GM04503 (cell line): Measurements from ENCODE around the gene ADAM10.
"Not testable (repeated sequence)": the region's sequence is repeated elsewhere in the genome, so short reads cannot be mapped to it uniquely, and the experiment has no call there.

Source experiments
- DNase-seq: peaks from one replicate; pipeline ENCODE4 v3.0.0-alpha.2; 2012; ENCODE audit warnings: low read depth

ADAM10 gene

GRCh38 chr15:58671186-58671585 lies 78.3 kb downstream of the ADAM10 start:
- no peak for DNase-seq

GRCh38 chr15:58669108-58669507 lies 80.4 kb downstream of the ADAM10 start:
- DNase-seq: no peak

DNA sequence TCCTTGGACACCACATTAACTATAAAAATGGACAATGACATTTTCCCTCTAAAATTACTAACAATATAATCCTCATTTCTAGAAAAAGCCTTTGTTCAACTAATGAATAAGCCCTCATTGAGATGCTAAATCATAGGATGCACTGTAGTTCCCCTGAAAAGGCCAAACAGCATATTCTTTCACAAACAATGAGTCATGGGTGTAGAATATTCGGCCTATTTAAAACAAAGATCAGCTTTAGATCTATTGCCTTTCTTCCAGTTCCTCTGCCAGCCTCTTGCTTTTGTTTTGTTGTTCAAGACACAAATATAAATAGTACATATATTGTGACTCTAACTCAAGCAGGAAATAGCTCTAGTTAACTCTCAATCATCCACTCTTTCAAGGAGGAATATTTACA lies 82.5 kb downstream of the ADAM10 start:
- DNase-seq: peak; percentile 7

DNA sequence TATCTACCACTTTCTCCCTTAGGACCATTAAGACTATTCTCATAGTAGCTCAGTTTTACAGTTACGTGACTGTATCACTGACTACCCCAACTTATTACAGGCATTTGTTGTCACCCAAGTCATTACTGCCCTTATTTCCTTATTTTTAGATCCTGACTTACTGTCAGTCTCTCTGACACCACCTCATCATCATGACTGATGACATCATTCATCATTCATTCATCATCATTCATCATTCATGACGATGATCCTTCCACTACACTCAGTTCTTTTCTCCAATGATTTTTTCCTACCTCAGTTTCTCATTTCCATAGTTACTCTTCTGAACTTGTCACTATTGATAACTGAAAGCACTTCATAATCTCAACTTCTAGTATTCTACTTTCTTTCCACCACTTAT lies 83.8 kb downstream of the ADAM10 start:
- DNase-seq: no peak

DNA sequence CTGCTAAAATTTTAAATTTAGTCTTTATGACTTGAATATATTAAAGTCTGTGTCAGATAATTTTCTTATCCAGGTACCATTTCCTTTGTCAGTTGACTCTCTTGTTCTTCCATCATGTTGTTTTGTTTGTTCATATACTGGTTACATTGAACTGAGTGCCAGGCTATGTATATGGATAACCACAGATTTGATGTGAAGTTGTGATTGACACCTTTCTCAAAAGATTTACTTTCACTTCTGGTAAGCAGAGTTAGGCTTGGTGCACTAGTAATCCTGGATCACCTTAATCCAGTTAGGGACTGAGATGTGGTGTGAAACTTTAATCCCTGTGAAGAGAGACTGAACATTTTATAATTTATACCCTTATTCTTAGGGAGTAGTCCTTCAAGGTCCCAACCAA lies 99.4 kb downstream of the ADAM10 start:
- no peak for DNase-seq

DNA sequence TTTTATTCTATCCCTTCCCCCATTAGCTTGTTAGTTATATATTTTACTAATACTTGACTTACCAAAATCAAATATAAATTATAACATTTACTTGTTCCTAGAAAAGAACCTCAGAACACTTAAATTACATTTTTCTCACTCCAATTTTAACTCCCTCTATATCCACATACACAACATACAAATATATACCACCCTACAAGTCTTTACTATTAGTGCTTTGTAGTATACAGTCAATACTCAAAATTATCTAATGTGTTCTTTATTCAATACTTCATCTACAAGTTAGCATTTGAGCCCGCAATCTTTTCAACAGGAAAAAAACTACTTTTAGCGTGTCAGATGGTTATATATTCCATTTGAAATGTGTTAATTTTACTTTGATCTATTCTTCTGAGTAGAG lies 100.3 kb downstream of the ADAM10 start:
- DNase-seq: no peak

- DNase-seq: no peak
Measured at GRCh38 chr15:58643996-58644395, 105.5 kb downstream of the ADAM10 start.

GRCh38 chr15:58641660-58642059 lies 107.8 kb downstream of the ADAM10 start:
- no peak for DNase-seq

DNA sequence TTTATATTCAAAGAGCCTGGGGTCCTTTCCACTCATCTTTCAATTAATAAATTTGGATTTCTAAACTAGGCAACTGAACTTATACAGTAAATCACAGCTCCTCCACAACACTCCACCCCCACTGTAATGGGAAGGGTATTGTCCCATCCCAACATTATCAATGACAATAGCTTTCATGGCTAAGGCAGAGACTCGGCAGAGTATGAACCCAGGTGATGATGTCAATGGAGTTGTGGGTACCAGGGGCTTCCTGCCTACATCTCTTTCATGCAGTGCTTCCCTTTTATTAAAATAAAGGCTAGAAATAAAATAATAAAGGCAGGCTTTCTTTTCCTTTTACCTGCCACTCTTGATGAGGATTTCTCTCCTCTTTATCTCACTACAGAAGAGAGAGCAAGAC lies 109.5 kb downstream of the ADAM10 start:
- DNase-seq: no peak

GRCh38 chr15:58639002-58639756 lies 110.3 kb downstream of the ADAM10 start:
- DNase-seq: no peak

DNA sequence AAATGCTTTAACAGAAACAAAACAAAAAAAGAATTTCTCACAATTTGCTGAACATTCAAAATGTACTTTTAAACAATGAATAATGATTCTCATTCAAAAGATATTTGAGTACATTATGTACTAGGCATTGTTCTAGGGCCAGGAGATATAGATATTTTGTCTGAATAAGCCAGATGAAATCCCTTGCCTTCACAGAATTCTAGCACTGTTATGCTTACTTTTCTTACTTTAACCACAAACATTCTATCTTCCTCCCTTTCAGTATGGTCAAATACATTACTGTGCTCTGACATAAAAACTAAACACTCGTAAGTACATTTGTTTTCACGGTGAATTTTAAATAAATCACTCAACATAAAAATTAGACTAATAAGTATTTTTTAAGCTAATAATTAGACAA lies 116.7 kb downstream of the ADAM10 start:
- no peak for DNase-seq

GRCh38 chr15:58631319-58631718 lies 118.2 kb downstream of the ADAM10 start:
- no peak for DNase-seq

DNA sequence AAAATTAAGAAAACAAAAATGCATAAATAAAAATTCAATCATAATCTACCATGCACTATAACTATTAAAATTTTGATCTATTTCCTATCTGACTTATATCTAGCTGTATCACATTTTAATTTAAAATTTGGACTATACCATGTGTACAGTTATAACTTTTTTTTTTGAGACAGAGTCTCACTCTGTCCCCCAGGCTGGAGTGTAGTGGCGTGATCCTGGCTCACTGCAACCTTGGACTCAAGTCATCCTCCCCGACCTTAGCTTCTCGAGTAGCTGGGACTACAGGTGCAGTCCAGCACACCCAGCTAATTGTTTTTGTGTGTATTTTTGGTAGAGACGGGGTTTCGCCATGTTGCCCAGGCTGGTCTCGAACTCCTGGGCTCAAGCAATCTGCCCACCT lies 119.9 kb downstream of the ADAM10 start:
- no peak for DNase-seq

GRCh38 chr15:58628206-58628947 lies 121.1 kb downstream of the ADAM10 start:
- DNase-seq: peak; percentile 3

DNA sequence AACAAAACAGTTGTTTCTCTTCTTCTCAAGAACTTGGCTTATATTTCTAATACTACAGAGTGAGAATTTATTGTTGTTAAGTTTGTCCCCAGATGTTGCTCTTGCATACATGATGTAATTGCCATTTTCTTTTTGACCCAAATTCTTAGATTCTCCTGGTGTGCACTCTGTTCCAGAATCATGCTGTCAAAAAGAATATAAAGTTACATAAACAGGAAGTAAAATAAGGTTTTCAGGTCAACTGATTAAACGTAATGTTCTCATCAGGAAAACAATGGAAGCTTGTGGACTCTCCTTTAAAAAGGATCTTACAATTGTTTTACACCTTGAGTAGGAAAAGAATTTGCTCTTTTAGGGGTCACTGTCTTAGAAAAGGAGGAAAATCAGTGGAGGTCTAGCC lies 121.8 kb downstream of the ADAM10 start:
- DNase-seq: no peak

DNA sequence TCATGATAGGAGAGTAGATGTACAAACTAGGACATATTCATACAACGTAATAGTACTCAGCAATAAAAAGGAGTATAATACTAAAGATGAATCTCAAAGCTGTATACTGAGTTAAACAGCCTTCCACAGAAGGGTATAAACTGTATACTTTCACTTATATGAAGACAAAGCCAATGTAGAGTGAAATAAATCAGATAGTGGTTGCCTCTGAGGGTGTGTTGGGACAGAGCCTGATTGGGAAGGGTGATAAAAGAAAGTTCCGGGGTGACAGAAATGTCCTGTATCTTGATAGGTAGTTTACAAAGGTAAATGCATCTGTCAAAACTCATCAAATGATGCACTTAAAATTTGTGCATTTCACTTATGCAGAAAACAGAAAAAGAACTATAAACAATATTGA lies 122.5 kb downstream of the ADAM10 start:
- DNase-seq: no peak

- DNase-seq: no peak
Measured at GRCh38 chr15:58626378-58626777, 123.1 kb downstream of the ADAM10 start.

- DNase-seq: no peak
Measured at GRCh38 chr15:58622877-58623276, 126.6 kb downstream of the ADAM10 start.

DNA sequence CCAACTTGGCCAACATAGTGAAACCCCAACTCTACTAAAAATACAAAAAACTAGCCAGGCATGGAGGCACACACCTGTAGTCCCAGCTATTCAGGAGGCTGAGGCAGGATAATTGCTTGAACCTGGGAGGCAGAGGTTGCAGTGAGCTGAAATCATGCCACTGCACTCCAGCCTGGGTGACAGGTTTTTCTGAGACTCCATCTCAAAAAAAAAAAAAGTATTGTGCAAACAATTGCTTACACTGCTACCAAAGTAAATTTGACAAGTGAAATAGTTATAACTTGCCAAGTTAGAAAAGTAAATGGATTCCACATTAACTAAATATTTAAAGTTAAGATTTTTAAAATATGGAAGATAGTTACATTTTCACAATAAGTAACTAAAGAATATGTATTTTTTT lies 129.2 kb downstream of the ADAM10 start:
- DNase-seq: not testable (repeated sequence)

DNA sequence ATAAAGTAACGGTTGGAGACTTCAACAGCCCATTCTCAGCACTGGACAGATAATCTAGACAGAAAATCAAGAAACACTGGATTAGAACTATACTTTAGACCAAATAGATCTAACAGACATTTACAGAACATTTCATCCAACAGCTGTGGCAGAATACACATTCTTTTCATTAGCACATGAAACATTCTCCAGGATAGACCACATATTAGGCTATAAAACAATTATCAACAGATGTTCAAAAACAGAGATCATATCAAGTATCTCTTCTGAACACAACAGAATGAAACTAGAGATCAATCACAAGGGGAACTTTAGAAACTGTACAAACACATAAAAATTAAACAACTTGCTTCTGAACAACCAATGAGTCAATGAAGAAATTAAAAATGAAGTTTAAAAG lies 133.3 kb downstream of the ADAM10 start:
- DNase-seq: no peak

- no peak for DNase-seq
Measured at GRCh38 chr15:58611731-58612676, 137.5 kb downstream of the ADAM10 start.

DNA sequence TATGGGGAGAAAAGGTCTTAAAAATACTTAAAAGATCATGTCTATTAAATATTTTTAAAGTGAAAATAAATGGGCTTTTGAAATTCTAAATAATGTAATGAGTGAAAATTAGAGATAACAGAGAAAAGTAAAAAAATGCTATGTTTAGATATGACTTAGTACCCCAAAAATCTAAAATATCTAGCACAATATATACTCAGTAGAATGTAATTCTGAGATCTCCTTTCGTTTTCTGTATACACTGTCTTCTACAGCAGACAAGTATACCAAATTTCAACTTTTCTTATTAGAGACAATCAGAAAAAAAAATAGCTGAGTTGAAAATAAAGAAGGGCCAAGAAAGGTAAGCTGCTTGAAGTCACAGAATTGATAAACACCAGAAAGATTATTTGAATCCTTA lies 140.8 kb downstream of the ADAM10 start:
- no peak for DNase-seq
